ENCODE measurements around the gene ARRDC3.

The ARRDC3 gene

DNA sequence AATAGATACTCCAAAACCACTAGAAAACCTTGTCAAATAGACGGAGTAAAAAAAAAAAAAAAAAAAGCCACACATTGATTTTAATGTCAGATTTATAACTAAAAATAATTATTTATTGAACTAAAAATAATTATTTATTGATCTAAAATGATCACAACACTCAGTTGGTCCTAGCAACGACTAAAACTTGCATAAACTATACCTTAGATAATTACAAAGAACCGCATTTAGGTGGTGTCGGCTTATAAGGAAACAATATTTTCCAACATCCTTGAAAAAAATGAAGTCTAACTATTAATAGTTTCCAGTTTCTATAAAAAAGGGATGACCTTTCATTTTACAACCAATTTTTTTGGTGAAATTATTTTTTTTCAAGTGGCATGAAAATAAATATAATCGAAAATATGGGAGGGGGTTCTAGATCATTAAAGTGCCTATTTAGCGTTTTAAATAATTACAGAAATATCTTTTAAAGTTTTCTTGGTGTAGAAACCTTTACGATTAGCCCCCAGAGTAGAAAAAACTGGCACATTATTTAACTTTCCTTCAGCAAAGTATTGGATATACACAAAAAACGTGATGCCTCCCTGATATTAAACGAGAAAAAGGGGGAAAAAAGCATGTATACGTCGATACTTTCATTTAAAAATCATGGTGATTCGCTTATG is 3.7 kb downstream of the ARRDC3 start:
- Mint-ChIP-seq H3K36me3 (peaks cover 9 to 16% of the 10 kb centered on the region in 2 donors), H3K4me3 (peak overlapping the region; percentile 96 to 100), H3K27me3 (no peaks in the 10 kb centered on the region), H3K9me3 (no peaks in the 10 kb centered on the region), H3K4me1 (peaks cover 2 to 19% of the 10 kb centered on the region in 2 donors), H3K27ac (peak overlapping the region; percentile 100)
- ATAC-seq (replicated peaks) (no peak), DNase-seq (no peak)

DNA sequence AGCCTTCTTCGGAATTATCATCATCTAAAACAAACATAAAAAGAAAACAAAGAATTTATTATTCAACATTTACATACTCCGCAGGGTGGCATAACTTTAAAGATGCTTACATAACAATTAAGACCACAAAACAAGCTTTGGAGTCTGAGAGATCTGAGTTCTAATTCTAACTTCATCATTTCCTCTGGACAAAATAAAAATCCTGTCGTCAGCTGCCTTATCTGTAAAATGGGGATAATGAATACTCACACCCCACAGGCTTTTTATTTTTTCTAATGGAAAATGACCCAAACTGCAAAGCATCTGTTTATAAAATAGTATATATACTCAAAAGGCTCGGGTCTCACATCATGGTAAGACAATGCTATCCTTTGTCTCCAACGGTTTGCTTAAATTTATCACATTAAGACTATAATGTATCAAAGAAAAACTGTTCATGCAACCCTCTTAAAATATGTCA is 4.3 kb downstream of the ARRDC3 start:
- no peak for ATAC-seq (replicated peaks)
- DNase-seq, result no peak
- Mint-ChIP-seq H3K9me3 (no peaks in the 10 kb centered on the region), H3K36me3 (peaks cover 10 to 18% of the 10 kb centered on the region in 2 donors), H3K27ac (peak overlapping the region; percentile 100), H3K4me1 (peaks cover 2 to 13% of the 10 kb centered on the region in 2 donors), H3K27me3 (no peaks in the 10 kb centered on the region), H3K4me3 (peak overlapping the region; percentile 96 to 100)

DNA sequence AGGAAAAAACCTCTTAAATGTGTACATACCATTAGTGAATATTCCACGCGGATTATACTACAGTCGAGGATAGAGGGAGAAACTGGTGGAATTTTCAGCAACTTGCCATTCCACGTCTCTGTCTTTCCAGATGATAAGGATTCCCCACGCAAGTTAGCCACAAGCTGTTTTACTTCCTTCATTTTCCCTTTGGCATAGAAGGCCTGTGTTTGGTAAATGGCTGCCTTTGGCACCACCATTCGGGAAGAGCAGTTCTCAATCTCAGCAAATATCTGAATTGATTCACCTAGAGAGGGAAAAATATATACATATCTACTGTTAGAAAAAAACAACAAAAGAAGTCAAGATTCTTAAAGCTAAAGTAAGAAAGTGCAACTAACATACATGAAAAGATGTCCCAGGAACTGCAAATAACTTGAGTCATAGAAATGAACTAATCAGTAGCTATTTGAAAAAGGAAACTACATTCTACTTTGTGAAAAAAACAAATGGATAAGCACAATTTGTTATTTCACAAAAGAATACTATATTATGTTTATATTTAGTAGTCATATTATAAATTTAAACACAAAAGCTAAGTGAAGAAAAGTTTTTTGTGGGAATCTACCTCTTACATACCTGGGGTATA is 8.1 kb downstream of the ARRDC3 start:
- H3K4me1 Mint-ChIP-seq, result peaks cover 7 to 18% of the 10 kb centered on the region in 2 donors
- H3K9me3 Mint-ChIP-seq, result no peaks in the 10 kb centered on the region
- H3K36me3 Mint-ChIP-seq, result peaks cover 16 to 38% of the 10 kb centered on the region in 2 donors
- no peaks in the 10 kb centered on the region for H3K27me3 Mint-ChIP-seq
- ATAC-seq (replicated peaks) (no peak), DNase-seq (no peak)
- peak overlapping the region; percentile 62 for H3K27ac Mint-ChIP-seq
- no peak overlapping the region for H3K4me3 Mint-ChIP-seq

DNA sequence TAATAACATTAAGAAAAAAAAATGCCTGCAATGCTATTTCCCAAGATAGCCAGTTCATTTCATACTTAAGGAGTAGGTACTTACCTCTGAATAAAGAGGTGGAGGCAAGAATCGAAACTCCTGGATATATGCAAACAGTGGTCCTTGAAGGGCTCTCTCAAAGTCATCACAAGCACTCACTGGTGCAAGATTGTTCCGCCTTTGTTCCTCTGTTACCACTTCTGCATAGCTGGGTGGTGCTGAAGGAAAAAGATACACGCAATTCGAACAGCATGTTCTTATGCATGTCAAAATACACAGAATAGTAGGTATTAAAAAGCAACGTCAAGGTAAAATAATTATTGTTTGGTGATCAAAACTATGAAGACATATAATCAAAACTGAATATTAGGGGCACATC is 9.5 kb downstream of the ARRDC3 start:
- peaks cover 7 to 13% of the 10 kb centered on the region in 2 donors for H3K4me1 Mint-ChIP-seq
- no peaks in the 10 kb centered on the region for H3K27me3 Mint-ChIP-seq
- ATAC-seq (replicated peaks), result no peak
- peak overlapping the region; percentile 69 for H3K27ac Mint-ChIP-seq
- H3K4me3 Mint-ChIP-seq, result no peak overlapping the region
- H3K36me3 Mint-ChIP-seq, result peaks cover 16 to 40% of the 10 kb centered on the region in 2 donors
- DNase-seq, result no peak
- no peaks in the 10 kb centered on the region for H3K9me3 Mint-ChIP-seq

DNA sequence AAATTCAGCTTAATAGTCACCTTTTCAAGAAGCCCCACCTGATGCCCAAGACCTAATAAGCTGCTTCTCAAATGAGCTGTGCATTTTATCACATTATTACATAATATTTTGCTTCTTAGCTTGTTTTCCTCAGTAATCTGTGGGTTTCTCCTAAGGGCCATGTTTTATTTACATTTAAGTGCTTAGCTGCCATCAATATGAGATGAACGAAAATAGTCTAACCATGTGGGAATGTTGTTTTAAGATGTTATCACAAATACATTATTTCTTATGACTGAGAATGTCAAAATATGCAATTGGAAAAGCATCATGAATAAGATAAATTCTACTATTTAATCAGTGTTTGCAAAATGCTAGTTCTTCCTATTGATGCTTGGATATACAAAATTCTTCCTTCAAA is 10.1 kb downstream of the ARRDC3 start:
- Mint-ChIP-seq H3K27me3 (no peaks in the 10 kb centered on the region), H3K27ac (no peak overlapping the region), H3K4me3 (no peak overlapping the region), H3K36me3 (peaks cover 18 to 45% of the 10 kb centered on the region in 2 donors), H3K4me1 (peaks cover 7 to 13% of the 10 kb centered on the region in 2 donors), H3K9me3 (no peaks in the 10 kb centered on the region)
- DNase-seq (no peak), ATAC-seq (replicated peaks) (no peak)

DNA sequence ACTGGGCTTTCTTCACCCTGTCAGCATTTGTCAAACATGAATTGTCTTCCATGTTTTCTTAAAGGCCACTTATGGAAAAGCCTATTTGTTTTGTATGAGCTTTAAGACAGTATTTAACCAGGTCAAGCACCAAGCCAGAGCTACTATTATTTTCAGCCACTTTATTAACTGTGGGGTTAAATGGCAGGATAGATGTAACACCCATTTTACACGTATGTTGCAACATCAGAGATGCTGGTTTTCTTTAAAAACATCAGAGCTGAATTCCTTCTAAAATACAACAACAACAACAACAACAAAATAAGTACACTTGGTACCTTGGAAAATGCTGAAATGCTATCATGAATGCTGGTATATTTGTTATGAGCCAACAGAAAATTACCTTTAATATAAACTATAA is 13.6 kb downstream of the ARRDC3 start:
- Mint-ChIP-seq H3K27me3 (no peaks in the 10 kb centered on the region), H3K36me3 (peaks cover 17 to 36% of the 10 kb centered on the region in 2 donors), H3K4me1 (peaks cover 5 to 6% of the 10 kb centered on the region in 2 donors), H3K4me3 (no peak overlapping the region), H3K9me3 (no peaks in the 10 kb centered on the region), H3K27ac (no peak overlapping the region)
- ATAC-seq (replicated peaks) (no peak), DNase-seq (no peak)

DNA sequence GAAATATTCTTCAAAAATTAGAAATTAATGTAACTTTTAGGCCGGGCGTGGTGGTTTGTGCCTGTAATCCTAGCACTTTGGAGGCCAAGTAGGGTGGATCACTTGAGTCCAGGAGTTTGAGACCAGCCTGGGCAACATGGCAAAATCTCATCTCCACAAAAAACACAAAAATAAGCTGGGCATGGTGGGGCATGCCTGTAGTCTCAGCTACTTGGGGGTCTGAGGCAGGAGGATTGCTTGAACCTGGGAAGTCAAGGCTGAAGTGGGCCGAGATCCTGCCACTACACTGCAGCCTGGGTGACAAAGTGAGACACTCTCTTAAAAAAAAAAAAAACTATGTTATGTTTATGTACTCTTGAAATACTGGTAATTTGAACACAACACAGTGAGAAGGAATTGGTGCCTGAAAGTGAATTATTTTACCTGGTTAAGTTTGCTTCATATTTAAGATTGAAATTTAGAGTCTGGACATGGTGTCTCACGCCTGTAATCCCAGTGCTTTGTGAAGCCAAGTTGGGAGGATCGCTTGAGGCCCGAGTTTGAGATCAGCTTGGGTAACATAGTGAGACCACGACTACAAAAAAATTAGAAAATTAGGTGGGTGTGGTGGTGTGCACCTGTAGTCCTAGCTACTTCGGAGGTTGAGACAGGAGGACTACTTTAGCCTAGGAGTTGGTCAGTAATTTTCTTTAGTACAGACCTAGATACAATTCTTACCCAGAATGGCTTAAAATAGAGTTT is 15.0 kb downstream of the ARRDC3 start:
- H3K4me1 Mint-ChIP-seq, result peaks cover 5% of the 10 kb centered on the region in 2 donors
- DNase-seq (no peak), ATAC-seq (replicated peaks) (no peak)
- no peak overlapping the region for H3K4me3 Mint-ChIP-seq
- H3K9me3 Mint-ChIP-seq, result no peaks in the 10 kb centered on the region
- peaks cover 15 to 31% of the 10 kb centered on the region in 2 donors for H3K36me3 Mint-ChIP-seq
- H3K27ac Mint-ChIP-seq, result no peak overlapping the region
- no peaks in the 10 kb centered on the region for H3K27me3 Mint-ChIP-seq

DNA sequence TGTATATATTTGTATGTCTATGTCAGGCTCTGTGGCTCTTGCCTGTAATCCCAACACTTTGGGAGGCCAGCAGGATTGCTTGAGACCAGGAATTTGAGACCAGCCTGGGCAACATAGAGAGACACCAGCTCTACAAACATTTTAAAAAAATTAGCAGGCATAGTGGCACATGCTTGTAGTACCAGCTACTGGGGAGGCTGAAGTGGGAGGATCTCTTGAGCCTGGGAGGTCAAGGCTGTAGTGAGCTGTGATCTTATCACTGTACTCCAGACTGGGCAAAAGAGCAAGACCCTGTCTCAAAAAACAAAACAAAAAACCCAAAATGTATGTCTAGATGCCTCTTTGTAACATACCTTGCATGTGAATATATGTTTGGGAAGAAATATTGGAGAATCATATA is 15.8 kb downstream of the ARRDC3 start:
- DNase-seq, result no peak
- Mint-ChIP-seq H3K4me3 (no peak overlapping the region), H3K27ac (no peak overlapping the region), H3K36me3 (peaks cover 15 to 26% of the 10 kb centered on the region in 2 donors), H3K9me3 (no peaks in the 10 kb centered on the region), H3K27me3 (no peaks in the 10 kb centered on the region), H3K4me1 (peaks cover 0 to 5% of the 10 kb centered on the region in 2 donors)
- no peak for ATAC-seq (replicated peaks)

DNA sequence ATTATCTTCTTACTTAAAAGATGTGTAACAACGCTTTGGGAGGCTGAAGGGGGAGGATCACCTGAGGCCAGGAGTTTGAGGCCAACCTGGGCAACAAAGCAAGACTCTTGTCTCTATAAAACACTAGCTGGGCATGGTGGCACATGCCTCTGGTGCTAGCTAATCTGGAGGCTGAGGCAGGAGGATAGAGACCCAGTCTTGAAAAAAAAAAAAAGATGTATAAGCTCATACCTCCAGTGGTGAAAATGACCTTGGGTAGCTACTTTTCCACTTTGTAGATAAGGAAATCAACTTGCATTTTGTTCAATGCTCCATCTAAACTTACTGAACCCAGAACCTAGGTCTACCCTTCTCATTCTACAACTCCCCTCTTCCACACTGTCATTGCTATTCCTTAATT is 16.6 kb downstream of the ARRDC3 start:
- peaks cover 0 to 4% of the 10 kb centered on the region in 2 donors for H3K9me3 Mint-ChIP-seq
- no peak overlapping the region for H3K4me3 Mint-ChIP-seq
- ATAC-seq (replicated peaks) (no peak), DNase-seq (no peak)
- peaks cover 5 to 9% of the 10 kb centered on the region in 2 donors for H3K4me1 Mint-ChIP-seq
- H3K27ac Mint-ChIP-seq, result no peak overlapping the region
- H3K36me3 Mint-ChIP-seq, result peaks cover 15 to 27% of the 10 kb centered on the region in 2 donors
- no peaks in the 10 kb centered on the region for H3K27me3 Mint-ChIP-seq

DNA sequence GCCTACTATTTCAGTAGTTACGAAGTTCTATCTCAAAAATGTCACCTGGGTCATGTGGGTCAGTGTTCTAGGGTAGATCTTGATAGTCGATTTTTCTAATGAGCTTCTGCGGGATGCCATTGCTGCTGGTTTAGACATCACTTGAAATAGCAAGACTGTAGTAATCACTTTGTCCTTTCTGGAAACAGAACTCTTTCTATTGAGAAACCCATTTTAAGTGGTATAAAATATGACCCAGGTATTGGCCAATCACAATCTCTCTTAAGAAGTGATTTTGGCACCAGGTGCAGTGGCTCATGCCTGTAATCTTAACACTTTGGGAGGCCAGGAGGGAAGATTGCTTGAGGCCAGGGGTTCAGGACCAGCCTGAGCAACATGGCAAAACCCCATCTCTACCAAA is 17.6 kb downstream of the ARRDC3 start:
- DNase-seq (no peak), ATAC-seq (replicated peaks) (no peak)
- no peak overlapping the region for H3K4me3 Mint-ChIP-seq
- no peaks in the 10 kb centered on the region for H3K27me3 Mint-ChIP-seq
- H3K9me3 Mint-ChIP-seq, result peaks cover 3 to 9% of the 10 kb centered on the region in 2 donors
- H3K27ac Mint-ChIP-seq, result no peak overlapping the region
- H3K4me1 Mint-ChIP-seq, result peaks cover 16 to 19% of the 10 kb centered on the region in 2 donors
- peaks cover 11 to 26% of the 10 kb centered on the region in 2 donors for H3K36me3 Mint-ChIP-seq

DNA sequence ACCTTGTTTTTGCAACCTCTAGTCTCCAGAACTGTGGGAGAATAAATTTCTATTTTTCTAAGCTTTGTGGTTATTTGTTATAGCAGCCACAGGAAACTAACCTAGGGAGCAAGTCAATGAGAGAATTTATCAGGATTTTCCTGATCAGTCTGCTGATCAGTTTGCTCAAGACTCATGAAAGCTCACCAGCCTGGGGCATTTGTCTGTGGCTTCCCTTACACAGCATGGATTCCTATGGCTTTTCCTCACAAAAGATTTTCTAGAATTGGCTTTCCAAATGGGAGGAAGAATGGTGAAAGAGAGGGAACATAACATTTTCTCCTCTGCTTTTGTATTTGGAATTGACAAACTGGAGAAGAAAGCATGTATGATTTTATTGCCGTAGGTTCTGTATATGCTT is 20.2 kb downstream of the ARRDC3 start:
- H3K27ac Mint-ChIP-seq, result no peak overlapping the region
- peaks cover 3 to 9% of the 10 kb centered on the region in 2 donors for H3K9me3 Mint-ChIP-seq
- DNase-seq, result no peak
- ATAC-seq (replicated peaks), result no peak
- no peak overlapping the region for H3K4me3 Mint-ChIP-seq
- peaks cover 17 to 19% of the 10 kb centered on the region in 2 donors for H3K4me1 Mint-ChIP-seq
- H3K27me3 Mint-ChIP-seq, result no peaks in the 10 kb centered on the region
- H3K36me3 Mint-ChIP-seq, result peaks cover 7 to 12% of the 10 kb centered on the region in 2 donors

DNA sequence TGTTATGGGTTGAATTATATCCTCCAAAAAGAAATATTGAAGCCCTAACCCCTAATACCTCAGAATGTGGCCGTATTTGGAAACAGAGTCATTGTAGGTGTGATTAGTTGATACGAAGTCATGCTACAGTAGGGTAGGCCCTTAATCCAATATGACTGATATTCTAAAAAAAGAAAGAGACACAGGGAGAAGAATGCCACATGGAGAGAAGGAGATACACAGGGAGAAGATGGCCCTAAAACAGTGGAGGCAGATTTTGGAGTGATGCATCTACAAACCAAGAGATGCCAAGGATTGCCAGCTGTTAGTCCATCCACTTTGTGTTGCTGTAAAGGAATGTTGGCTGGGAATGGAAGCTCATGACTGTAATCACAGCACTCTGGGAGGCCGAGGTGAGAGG is 21.3 kb downstream of the ARRDC3 start:
- H3K36me3 Mint-ChIP-seq, result peaks cover 4 to 10% of the 10 kb centered on the region in 2 donors
- DNase-seq (no peak), ATAC-seq (replicated peaks) (peak in 1 of 2 donors; percentile 4)
- H3K27ac Mint-ChIP-seq, result peak overlapping the region; percentile 86
- no peaks in the 10 kb centered on the region for H3K27me3 Mint-ChIP-seq
- H3K4me1 Mint-ChIP-seq, result peaks cover 17 to 23% of the 10 kb centered on the region in 2 donors
- H3K9me3 Mint-ChIP-seq, result peaks cover 3 to 9% of the 10 kb centered on the region in 2 donors
- H3K4me3 Mint-ChIP-seq, result peak overlapping the region in 1 of 2 donors; percentile 40

DNA sequence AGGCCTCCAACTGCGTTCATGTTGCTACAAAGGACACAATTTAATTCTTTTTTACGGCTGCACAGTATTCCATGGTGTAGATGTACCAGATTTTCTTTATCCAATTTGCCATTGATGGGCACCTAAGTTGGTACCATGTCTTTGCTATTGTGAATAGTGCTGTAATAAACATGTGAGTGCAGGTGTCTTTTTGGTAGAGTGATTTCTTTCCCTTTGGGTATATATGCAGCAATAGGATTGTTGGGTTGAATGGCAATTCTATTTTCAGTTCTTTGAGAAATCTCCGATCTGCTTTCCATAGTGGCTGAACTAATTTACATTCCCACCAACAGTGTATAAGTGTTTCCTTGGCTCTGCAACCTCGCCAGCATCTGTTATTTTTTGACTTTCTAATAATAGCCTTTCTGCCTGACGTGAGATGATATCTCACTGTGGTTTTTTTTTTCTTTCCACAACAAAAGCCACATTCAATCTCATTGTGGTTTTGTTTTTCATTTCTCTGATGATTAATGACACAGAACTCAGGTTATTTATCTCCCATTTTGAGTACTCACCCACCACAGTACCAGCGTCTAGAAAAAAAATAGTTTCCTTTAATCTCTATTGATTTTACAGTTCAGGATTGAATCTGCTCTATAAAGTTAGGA is 21.9 kb downstream of the ARRDC3 start:
- DNase-seq (no peak), ATAC-seq (replicated peaks) (peak; percentile 90)
- peaks cover 3 to 9% of the 10 kb centered on the region in 2 donors for H3K9me3 Mint-ChIP-seq
- H3K4me3 Mint-ChIP-seq, result peak overlapping the region; percentile 40 to 50
- peak overlapping the region; percentile 86 for H3K27ac Mint-ChIP-seq
- no peaks in the 10 kb centered on the region for H3K27me3 Mint-ChIP-seq
- peaks cover 17 to 25% of the 10 kb centered on the region in 2 donors for H3K4me1 Mint-ChIP-seq
- H3K36me3 Mint-ChIP-seq, result peaks cover 4 to 8% of the 10 kb centered on the region in 2 donors
